Activated CD8-positive, alpha-beta T cell treated with anti-CD3 and anti-CD28 coated beads for 36 hours (primary cell): Measurements from ENCODE around the gene MYBBP1A. TPM values are rescaled to one million over a fixed set of nuclear protein-coding genes. Genes with fewer than 3 reads are reported as not detected.

Source experiments
- ATAC-seq: fragments of 200-7000 bp; cut with Tn5 transposase; one replicate; pipeline ENCODE4 v1.10.0; 2021; ENCODE audit warnings: mild to moderate bottlenecking, moderate library complexity
- CTCF ChIA-PET: fragments of 350-600 bp; sonication (Branson Sonifier 250); formaldehyde crosslinking; loops from one replicate; lab custom pipeline; 2021; ENCODE audit warnings: antibody characterized with exemption; lab: Charles Lee
- POLR2A ChIA-PET: fragments of 350-600 bp; sonication (Branson Sonifier 250); formaldehyde crosslinking; loops from one replicate; lab custom pipeline; 2021; ENCODE audit warnings: antibody characterized with exemption; lab: Charles Lee
- DNase-seq: peaks from one replicate; pipeline ENCODE4 v3.0.0-alpha.2; 2020
- H3K27ac Mint-ChIP-seq: one replicate; pipeline ENCODE4 v1.8.0; 2021; ENCODE audit warnings: mild to moderate bottlenecking, mixed read lengths
- H3K27me3 Mint-ChIP-seq: one replicate; pipeline ENCODE4 v1.8.0; 2021; ENCODE audit warnings: mixed read lengths
- H3K36me3 Mint-ChIP-seq: one replicate; pipeline ENCODE4 v1.8.0; 2021; ENCODE audit warnings: low read depth, mixed read lengths
- H3K4me1 Mint-ChIP-seq: one replicate; pipeline ENCODE4 v1.8.0; 2021; ENCODE audit warnings: low read depth, mixed read lengths
- H3K4me3 Mint-ChIP-seq: one replicate; pipeline ENCODE4 v1.8.0; 2021; ENCODE audit warnings: mild to moderate bottlenecking, moderate library complexity, mixed read lengths
- H3K9me3 Mint-ChIP-seq: one replicate; pipeline ENCODE4 v1.8.0; 2021; ENCODE audit warnings: mixed read lengths
- intact Hi-C: fragments of 100-400 bp; cut with micrococcal nuclease; formaldehyde crosslinking; loops from one replicate; pipeline ENCODE4 v1.10.0; 2022
- total RNA-seq, 2 experiments: library from RNA; stranded (reverse); gene quantifications; one replicate each; pipeline ENCODE4 v1.2.3, GENCODE V29; 2021
- TF ChIP-seq, protein P1 (sequence below): fragments of 200-600 bp; IDR thresholded peaks from one replicate; pipeline ENCODE4 v1.8.0; 2022; ENCODE audit warnings: antibody characterized with exemption, mild to moderate bottlenecking

MYBBP1A gene
- total RNA-seq, 2 experiments from 2014 or later = 104 to 107 TPM

- Mint-ChIP-seq H3K4me1 (no peaks in the 10 kb centered on the region), H3K9me3 (no peaks in the 10 kb centered on the region), H3K27ac (no peak overlapping the region), H3K36me3 (peaks cover 11% of the 10 kb centered on the region), H3K27me3 (no peaks in the 10 kb centered on the region), H3K4me3 (no peak overlapping the region)
- ChIA-PET POLR2A (interaction anchor here (5.7 kb wide), 1 partner anchor 11 kb away, joined by 45 read pairs; no protein-coding TSS in a partner anchor), CTCF (no interaction called here)
- ATAC-seq = no peak
- no peak for DNase-seq
- intact Hi-C loops = loop anchor here (10.0 kb wide), 1 partner anchor 115 kb away; no protein-coding TSS in a partner anchor
- TF ChIP-seq, protein P1, sequence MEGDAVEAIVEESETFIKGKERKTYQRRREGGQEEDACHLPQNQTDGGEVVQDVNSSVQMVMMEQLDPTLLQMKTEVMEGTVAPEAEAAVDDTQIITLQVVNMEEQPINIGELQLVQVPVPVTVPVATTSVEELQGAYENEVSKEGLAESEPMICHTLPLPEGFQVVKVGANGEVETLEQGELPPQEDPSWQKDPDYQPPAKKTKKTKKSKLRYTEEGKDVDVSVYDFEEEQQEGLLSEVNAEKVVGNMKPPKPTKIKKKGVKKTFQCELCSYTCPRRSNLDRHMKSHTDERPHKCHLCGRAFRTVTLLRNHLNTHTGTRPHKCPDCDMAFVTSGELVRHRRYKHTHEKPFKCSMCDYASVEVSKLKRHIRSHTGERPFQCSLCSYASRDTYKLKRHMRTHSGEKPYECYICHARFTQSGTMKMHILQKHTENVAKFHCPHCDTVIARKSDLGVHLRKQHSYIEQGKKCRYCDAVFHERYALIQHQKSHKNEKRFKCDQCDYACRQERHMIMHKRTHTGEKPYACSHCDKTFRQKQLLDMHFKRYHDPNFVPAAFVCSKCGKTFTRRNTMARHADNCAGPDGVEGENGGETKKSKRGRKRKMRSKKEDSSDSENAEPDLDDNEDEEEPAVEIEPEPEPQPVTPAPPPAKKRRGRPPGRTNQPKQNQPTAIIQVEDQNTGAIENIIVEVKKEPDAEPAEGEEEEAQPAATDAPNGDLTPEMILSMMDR = no peak
Measured at GRCh38 chr17:4539576-4540223, 15.5 kb downstream of the MYBBP1A start.

GRCh38 chr17:4539025-4539424 lies 16.2 kb downstream of the MYBBP1A start:
- ATAC-seq (no peak), DNase-seq (no peak)
- POLR2A ChIA-PET = interaction anchor here (5.7 kb wide), 1 partner anchor 12 kb away, joined by 45 read pairs; no protein-coding TSS in a partner anchor
- Mint-ChIP-seq H3K4me1 (no peaks in the 10 kb centered on the region), H3K36me3 (peaks cover 10% of the 10 kb centered on the region), H3K27ac (no peak overlapping the region), H3K4me3 (no peak overlapping the region), H3K27me3 (no peaks in the 10 kb centered on the region), H3K9me3 (no peaks in the 10 kb centered on the region)
- TF ChIP-seq, protein P1 = no peak
- intact Hi-C loops = loop anchor here (10.0 kb wide), 1 partner anchor 114 kb away; no protein-coding TSS in a partner anchor
- CTCF ChIA-PET = no interaction called here

GRCh38 chr17:4538236-4539002 lies 16.8 kb downstream of the MYBBP1A start:
- TF ChIP-seq, protein P1 = no peak
- no peak for ATAC-seq
- Mint-ChIP-seq H3K4me3 (no peak overlapping the region), H3K4me1 (peaks cover 2% of the 10 kb centered on the region), H3K27ac (no peak overlapping the region), H3K27me3 (no peaks in the 10 kb centered on the region), H3K36me3 (peaks cover 7% of the 10 kb centered on the region), H3K9me3 (no peaks in the 10 kb centered on the region)
- CTCF ChIA-PET = no interaction called here
- POLR2A ChIA-PET = interaction anchor here (1.0 to 5.7 kb wide), 4 partner anchors 11 to 105 kb away, joined by 3 to 45 read pairs (median 4); partner anchors contain the start of gene SPNS3
- no peak for DNase-seq
- intact Hi-C loops = loop anchor here (10.0 kb wide), 1 partner anchor 114 kb away; no protein-coding TSS in a partner anchor

DNA sequence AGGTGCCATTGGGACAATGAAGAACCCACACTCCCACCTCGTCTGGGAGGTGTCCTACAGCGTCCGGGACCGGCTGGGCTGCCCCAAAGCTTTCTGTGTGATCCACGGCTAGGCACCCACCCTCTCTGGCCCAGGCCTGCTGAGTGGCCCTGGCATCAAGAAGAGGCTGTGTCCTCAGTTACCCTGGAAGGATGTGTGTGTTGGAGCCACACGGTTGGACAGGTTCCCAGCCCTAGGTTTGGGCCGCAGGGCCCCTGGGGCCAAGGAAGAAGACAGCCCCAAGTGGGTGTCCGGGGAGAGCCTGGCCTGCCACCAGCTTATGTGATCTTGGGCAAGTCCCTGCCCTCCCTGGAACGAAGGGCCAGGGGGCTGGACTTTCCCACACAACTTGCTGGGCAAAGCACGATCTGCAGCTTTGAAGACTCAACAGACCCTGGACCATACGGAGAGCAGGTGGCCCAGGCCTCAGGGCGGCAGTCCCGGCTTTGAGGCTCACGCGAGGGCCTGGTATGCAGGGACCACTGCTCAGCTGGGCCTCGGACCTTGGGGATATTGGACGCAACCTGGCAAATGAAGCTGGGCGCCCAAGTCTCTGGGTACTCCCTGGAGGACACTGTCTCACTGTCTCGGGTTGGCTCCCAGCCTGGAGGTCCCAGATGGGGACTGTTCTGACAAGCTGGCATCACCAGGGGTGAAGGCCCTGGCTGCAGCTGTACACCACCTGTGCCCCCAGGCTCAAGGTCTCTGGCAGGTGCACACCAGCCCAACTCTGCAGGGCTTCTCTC lies 17.5 kb downstream of the MYBBP1A start:
- ATAC-seq (no peak), DNase-seq (no peak)
- intact Hi-C loops = loop anchor here (10.0 kb wide), 1 partner anchor 113 kb away; no protein-coding TSS in a partner anchor
- no peaks in the 10 kb centered on the region for H3K27me3 Mint-ChIP-seq
- peaks cover 7% of the 10 kb centered on the region for H3K36me3 Mint-ChIP-seq
- ChIA-PET POLR2A (interaction anchor here (0.6 to 5.7 kb wide), 8 partner anchors 10 to 277 kb away, joined by 3 to 45 read pairs (median 3); partner anchors contain the start of gene SPNS3), CTCF (no interaction called here)
- H3K27ac Mint-ChIP-seq = no peak overlapping the region
- no peak overlapping the region for H3K4me3 Mint-ChIP-seq
- TF ChIP-seq, protein P1 = no peak
- no peaks in the 10 kb centered on the region for H3K9me3 Mint-ChIP-seq
- H3K4me1 Mint-ChIP-seq = peaks cover 2% of the 10 kb centered on the region
